Esophagus muscularis mucosa (tissue), 4 donors: ENCODE results near the gene KANSL1. TPM values are rescaled to one million over a fixed set of nuclear protein-coding genes. Genes with fewer than 3 reads are reported as not detected.

Source experiments
- DNase-seq: peaks from one replicate; pipeline ENCODE4 v3.0.0-alpha.2; 2017; ENCODE audit errors: extremely low spot score
- H3K27ac ChIP-seq, 4 donors: fragments of 200-600 bp; sonication (generic); replicated peaks in 1 of 4; 1 replicate in 3 of 4; 2 replicates in 1 of 4; pipeline ENCODE4 v1.5.1; 2016 to 2019; ENCODE audit warnings: mild to moderate bottlenecking in 1 of 4
- H3K27me3 ChIP-seq, 4 donors: fragments of 200-600 bp; sonication (generic); one replicate each; pipeline versions ENCODE4 v1.5.1 to v1.6.0; 2016 to 2019
- H3K36me3 ChIP-seq, 4 donors: fragments of 200-600 bp; sonication (generic); one replicate each; pipeline ENCODE4 v1.5.1; 2016 to 2019
- H3K4me1 ChIP-seq, 4 donors: fragments of 200-600 bp; sonication (generic); one replicate each; pipeline ENCODE4 v1.5.1; 2016 to 2019
- H3K4me3 ChIP-seq, 4 donors: fragments of 200-600 bp; sonication (generic); 1 replicate in 2 of 4; 2 replicates in 2 of 4; pipeline ENCODE4 v1.5.1; 2016 to 2019; ENCODE audit warnings: mild to moderate bottlenecking in 4 of 4, moderate library complexity in 1 of 4
- H3K9me3 ChIP-seq, 4 donors: fragments of 200-600 bp; sonication (generic); 1 replicate in 3 of 4; 2 replicates in 1 of 4; pipeline ENCODE4 v1.5.1; 2016 to 2019
- EP300 ChIP-seq: sonication (generic); formaldehyde crosslinking; IDR thresholded peaks from one replicate; pipeline ENCODE4 v1.6.1; 2017; ENCODE audit warnings: antibody characterized with exemption
- POLR2A ChIP-seq: fragments of 450-650 bp; IDR thresholded peaks from one replicate; pipeline ENCODE4 v1.6.1; 2017; ENCODE audit warnings: antibody characterized with exemption, moderate library complexity, mild to moderate bottlenecking, low read depth
- POLR2AphosphoS5 ChIP-seq, 2 donors: sonication (generic); formaldehyde crosslinking; IDR thresholded peaks; one replicate each; pipeline ENCODE4 v1.6.1; 2017; ENCODE audit warnings: antibody characterized with exemption in 2 of 2
- whole genome bisulfite sequencing: methylation state at CpG from one replicate; pipeline ENCODE4 v1.1.5; 2018; 5-methylcytosine and 5-hydroxymethylcytosine counted together
- intact Hi-C: fragments of 100-400 bp; cut with DNase I; formaldehyde crosslinking; loops from one replicate; pipeline ENCODE4 v1.15.1; 2023
- total RNA-seq, 4 donors: library from RNA; depleted of rRNA; stranded (reverse); fragments of >200 nt; gene quantifications; one replicate each; pipeline versions ENCODE4 v1.1.0 to v1.2.1, GENCODE V29; 2016
- TF ChIP-seq, protein P1 (sequence below), 3 experiments: fragments of 200-600 bp in 2 of 3; fragments of 450-650 bp in 1 of 3; sonication (generic) in 2 of 3; IDR thresholded peaks; one replicate each; pipeline ENCODE4 v1.5.1; 2017 to 2019; ENCODE audit warnings: antibody characterized with exemption in 3 of 3, mild to moderate bottlenecking in 2 of 3, moderate library complexity in 1 of 3

Gene KANSL1
- total RNA-seq, 4 donors from 2014 or later, result 55.0 to 124 (median 70.0) TPM

- Histone ChIP-seq H3K36me3 (peaks cover 0 to 14% (median 5%) of the 10 kb centered on the region in 4 donors), H3K27me3 (no peaks in the 10 kb centered on the region), H3K9me3 (no peaks in the 10 kb centered on the region), H3K27ac (peak overlapping the region; percentile 13 to 55 (median 32)), H3K4me1 (peaks cover 7 to 47% (median 34%) of the 10 kb centered on the region in 4 donors), H3K4me3 (no peak overlapping the region)
- peak; percentile 92 for DNase-seq
- 42% methylated on average over 11 of the region's 11 CpGs for WGBS
- TF ChIP-seq POLR2A, result no peak
- TF ChIP-seq, protein P1, sequence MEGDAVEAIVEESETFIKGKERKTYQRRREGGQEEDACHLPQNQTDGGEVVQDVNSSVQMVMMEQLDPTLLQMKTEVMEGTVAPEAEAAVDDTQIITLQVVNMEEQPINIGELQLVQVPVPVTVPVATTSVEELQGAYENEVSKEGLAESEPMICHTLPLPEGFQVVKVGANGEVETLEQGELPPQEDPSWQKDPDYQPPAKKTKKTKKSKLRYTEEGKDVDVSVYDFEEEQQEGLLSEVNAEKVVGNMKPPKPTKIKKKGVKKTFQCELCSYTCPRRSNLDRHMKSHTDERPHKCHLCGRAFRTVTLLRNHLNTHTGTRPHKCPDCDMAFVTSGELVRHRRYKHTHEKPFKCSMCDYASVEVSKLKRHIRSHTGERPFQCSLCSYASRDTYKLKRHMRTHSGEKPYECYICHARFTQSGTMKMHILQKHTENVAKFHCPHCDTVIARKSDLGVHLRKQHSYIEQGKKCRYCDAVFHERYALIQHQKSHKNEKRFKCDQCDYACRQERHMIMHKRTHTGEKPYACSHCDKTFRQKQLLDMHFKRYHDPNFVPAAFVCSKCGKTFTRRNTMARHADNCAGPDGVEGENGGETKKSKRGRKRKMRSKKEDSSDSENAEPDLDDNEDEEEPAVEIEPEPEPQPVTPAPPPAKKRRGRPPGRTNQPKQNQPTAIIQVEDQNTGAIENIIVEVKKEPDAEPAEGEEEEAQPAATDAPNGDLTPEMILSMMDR (IDR thresholded peaks at IDR 0.05), result peak; percentile 77 to 89 (median 79)
- intact Hi-C loops, result loop anchor here (1.0 to 5.0 kb wide), 2 partner anchors 171 to 211 kb away; no protein-coding TSS in a partner anchor
These were observed 19.6 kb upstream of the KANSL1 start for GRCh38 chr17:46212634-46213435.

DNA sequence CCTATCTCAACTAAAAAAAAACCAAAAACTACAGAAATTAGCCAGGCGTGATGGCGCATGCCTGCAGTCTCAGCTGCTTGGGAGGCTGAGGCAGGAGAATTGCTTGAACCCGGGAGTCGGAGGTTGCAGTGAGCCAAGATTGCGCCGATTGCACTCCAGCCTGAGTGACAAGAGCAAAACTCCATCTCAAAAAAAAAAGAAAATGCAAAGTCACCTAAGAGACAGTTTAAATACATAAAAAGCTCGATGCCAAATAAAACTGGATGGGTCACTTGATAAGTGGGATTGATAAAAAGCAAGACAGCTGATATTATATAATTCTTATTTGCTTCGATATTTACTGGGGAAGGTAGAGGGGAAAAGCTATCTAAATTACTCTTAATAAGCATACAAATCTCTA, 15.8 kb upstream of the KANSL1 start:
- Histone ChIP-seq H3K9me3 (no peaks in the 10 kb centered on the region), H3K27ac (no peak overlapping the region), H3K36me3 (peaks cover 0 to 5% (median 0%) of the 10 kb centered on the region in 4 donors), H3K4me1 (peaks cover 7 to 34% (median 29%) of the 10 kb centered on the region in 4 donors), H3K27me3 (no peaks in the 10 kb centered on the region), H3K4me3 (no peak overlapping the region)
- intact Hi-C loops, result no loop called here
- 93% methylated on average over 8 of the region's 8 CpGs for WGBS
- DNase-seq, result no peak
- no peak for TF ChIP-seq POLR2A
- no peak for TF ChIP-seq POLR2AphosphoS5 (IDR thresholded peaks at IDR 0.05)
- no peak for TF ChIP-seq EP300
- TF ChIP-seq, protein P1 (IDR thresholded peaks at IDR 0.05), result no peak

DNA sequence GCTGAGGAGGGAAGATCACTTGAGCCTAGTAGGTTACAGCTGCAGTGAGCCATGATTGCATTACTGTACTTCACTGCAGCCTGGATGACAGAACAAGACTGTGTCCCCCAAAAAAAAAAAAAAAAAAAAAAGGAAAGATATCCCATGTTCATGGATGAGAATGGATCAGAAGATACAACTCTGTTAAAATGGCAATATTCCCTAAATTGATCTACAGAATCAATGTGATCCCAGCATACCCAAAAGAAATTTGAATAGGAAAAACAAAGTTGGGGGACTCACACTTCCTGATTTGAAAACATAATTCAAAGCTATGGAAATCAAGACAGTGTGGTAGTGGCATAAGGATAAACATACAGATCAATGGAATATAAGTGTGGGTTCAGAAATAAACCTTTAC, 12.7 kb upstream of the KANSL1 start:
- Histone ChIP-seq H3K4me3 (no peak overlapping the region), H3K36me3 (peaks cover 0 to 5% (median 0%) of the 10 kb centered on the region in 4 donors), H3K4me1 (peaks cover 7 to 33% (median 14%) of the 10 kb centered on the region in 4 donors), H3K27ac (no peak overlapping the region), H3K27me3 (no peaks in the 10 kb centered on the region), H3K9me3 (no peaks in the 10 kb centered on the region)
- TF ChIP-seq POLR2A (no peak), POLR2AphosphoS5 (IDR thresholded peaks at IDR 0.05) (no peak), EP300 (no peak)
- TF ChIP-seq, protein P1 (IDR thresholded peaks at IDR 0.05), result no peak
- intact Hi-C loops, result no loop called here
- no peak for DNase-seq

- Histone ChIP-seq H3K4me3 (no peak overlapping the region), H3K27ac (no peak overlapping the region), H3K27me3 (no peaks in the 10 kb centered on the region), H3K9me3 (no peaks in the 10 kb centered on the region), H3K36me3 (no peaks in the 10 kb centered on the region), H3K4me1 (peaks cover 9 to 60% (median 38%) of the 10 kb centered on the region in 4 donors)
- intact Hi-C loops, result no loop called here
- TF ChIP-seq, protein P1 (IDR thresholded peaks at IDR 0.05), result no peak
- TF ChIP-seq POLR2A (no peak), EP300 (no peak), POLR2AphosphoS5 (IDR thresholded peaks at IDR 0.05) (no peak)
- no peak for DNase-seq
- WGBS, result 86% methylated on average over 2 of the region's 2 CpGs
These were observed 9.2 kb upstream of the KANSL1 start for GRCh38 chr17:46202424-46202823.
